ENCODE results near the gene ATG9A.

- no peak for TF ChIP-seq CTCF (IDR thresholded peaks at IDR 0.05; ENCODE audit: poor library complexity, severe bottlenecking)
- TF ChIP-seq EP300 (conservative IDR thresholded peaks at IDR 0.05; ENCODE audit: poor library complexity, severe bottlenecking) = no peak
- no peak for TF ChIP-seq EZH2 (IDR thresholded peaks at IDR 0.05; ENCODE audit: borderline replicate concordance, insufficient read depth, low read length, poor library complexity, severe bottlenecking)
- TF ChIP-seq REST (IDR thresholded peaks at IDR 0.05; ENCODE audit: borderline replicate concordance) = no peak
- TF ChIP-seq MXI1 (conservative IDR thresholded peaks at IDR 0.05; ENCODE audit: poor library complexity, severe bottlenecking) = no peak
Measured at GRCh38 chr2:219181531-219181930, 47.9 kb downstream of the ATG9A start.
